Hindlimb muscle (tissue), 1 donor: Measurements from ENCODE around the gene MANSC4. TPM values are rescaled to one million over a fixed set of nuclear protein-coding genes. Genes with fewer than 3 reads are reported as not detected.
"Not testable (repeated sequence)": the region's sequence is repeated elsewhere in the genome, so short reads cannot be mapped to it uniquely, and the experiment has no call there.

Experiments used
- DNase-seq: peaks from one replicate; pipeline ENCODE4 v3.0.0-alpha.2; 2013
- polyA plus RNA-seq: library from polyadenylated mRNA; unstranded; fragments of 120-200 nt; gene quantifications from one replicate; pipeline ENCODE4 v1.2.1, GENCODE V29; 2013; ENCODE audit not compliant: insufficient read length

The MANSC4 gene
- polyA plus RNA-seq, 1 donor = not detected

DNA sequence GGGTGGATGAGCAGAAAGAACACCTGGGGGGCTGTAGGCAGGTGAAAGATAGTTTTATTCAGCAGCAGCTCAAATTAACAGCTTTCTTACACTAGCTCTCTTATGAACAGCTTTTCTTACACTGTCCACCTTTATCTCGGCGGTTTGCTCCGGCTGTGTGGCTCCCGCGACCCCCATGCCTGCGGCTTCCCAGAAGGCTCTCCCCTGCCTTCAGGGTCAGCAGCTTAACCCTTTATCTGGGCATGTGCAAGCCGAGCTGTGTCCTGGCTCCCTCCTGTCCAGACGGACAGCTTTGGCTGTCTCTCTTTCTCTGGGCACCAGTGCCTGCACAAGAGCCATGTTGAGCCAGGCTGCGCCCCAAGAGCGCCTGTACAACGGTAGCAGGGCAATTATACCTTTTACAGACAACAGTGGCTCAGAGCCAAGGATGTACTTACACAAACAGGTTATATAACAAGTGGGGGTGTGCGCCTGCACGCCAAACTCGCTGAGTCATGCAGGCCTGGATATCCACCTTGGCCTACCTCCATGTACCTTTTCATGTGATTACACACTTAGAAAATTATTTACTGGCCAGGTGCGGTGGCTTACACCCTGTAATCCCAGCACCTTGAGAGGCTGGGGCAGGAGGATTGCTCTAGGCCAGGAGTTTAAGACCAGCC is 28.5 kb downstream of the MANSC4 start:
- DNase-seq = no peak

DNA sequence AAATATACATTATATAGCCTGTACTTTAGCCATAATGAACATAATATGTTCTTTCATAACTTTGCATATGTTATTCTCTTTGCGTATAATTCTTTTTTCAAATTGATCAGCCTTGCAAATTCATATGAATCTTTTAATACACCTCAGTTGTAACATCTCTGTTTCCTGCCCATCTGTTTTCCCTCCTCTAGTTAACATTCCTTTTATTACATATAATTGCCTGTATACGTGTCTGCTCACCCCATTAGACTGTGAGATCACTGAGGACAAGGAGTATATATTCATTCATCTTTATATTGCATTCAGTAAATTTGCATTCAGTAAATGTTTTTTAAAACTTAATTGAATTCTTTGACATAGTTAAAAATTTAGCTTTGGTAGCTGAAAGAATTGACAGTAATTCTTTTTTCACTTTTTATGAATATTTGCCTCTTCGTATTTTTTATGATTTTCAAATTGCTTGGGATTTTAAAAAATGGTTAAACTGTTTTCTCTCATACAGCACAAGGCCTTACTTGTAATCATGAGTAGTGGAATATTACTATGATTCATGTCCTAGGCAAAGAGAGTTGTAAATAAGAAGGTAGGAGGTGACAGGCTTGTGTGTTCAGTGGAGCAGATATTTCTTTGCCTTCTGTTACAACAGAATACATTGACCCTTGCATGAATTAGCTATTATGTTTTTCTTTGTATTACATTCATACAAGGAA is 32.8 kb downstream of the MANSC4 start:
- no peak for DNase-seq

DNA sequence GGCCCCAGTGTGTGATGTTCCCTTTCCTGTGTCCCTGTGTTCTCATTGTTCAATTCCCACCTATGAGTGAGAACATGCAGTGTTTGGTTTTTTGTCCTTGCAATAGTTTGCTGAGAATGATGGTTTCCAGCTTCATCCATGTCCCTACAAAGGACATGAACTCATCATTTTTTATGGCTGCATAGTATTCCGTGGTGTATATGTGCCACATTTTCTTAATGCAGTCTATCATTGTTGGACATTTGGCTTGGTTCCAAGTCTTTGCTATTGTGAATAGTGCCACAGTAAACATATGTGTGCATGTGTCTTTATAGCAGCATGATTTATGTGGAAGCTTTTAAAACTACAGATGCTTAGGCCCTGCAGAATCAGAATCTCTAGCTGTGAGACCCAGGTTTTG is 34.3 kb downstream of the MANSC4 start:
- DNase-seq = not testable (repeated sequence)

DNA sequence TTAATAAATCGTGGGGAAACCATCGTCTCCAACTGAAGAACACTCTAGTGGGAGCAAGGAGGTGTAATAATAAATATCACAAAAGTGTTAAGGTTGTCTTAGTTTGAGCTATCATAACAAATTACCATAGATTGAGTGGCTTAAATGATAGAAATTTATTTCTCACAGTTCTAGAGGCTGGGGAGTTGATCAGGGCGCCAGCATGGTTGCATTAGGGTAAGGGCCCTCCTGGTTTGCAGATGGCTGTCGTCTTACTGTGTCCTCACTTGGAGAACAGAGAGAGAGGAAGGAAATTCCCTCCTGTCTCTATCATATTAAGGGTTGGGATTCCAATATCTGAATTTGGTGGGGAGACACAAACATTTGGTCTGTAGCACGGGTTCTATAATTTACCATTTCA is 36.4 kb downstream of the MANSC4 start:
- DNase-seq = no peak

DNA sequence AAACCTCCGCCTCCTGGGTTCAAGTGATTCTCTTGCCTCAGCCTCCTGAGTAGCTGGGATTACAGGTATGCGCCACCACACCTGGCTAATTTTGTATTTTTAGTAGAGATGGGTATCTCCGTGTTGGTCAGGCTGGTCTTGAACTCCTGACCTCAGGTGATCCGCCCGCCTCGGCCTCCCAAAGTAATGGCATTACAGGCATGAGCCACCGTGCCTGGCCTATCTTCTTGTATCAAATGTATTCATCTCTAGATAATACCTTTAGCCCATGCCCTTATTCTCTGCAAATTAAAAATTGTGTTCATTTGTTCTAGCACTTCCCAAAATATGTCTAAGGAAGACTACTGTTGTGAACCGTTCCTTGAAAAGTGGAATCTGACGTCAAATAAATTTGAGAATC is 45.7 kb downstream of the MANSC4 start:
- not testable (repeated sequence) for DNase-seq

DNA sequence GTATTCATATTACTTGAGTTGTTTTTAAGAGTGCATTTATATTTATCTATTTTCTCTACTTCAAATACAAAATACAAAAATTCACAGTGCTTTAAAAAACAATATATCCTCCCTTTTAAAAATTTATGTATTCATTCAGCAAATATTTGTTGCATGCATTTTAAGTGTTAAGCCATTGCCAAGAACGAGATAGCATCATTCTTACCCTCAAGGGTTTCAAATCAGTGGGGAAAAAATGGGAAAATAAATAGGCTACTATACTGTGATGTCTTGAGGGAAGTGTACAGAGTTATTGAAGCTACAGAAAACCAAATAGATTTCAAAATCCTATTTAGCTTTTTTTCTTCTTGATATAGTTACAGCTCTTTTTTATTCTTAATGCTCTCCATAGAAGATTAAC is 46.2 kb downstream of the MANSC4 start:
- no peak for DNase-seq

DNA sequence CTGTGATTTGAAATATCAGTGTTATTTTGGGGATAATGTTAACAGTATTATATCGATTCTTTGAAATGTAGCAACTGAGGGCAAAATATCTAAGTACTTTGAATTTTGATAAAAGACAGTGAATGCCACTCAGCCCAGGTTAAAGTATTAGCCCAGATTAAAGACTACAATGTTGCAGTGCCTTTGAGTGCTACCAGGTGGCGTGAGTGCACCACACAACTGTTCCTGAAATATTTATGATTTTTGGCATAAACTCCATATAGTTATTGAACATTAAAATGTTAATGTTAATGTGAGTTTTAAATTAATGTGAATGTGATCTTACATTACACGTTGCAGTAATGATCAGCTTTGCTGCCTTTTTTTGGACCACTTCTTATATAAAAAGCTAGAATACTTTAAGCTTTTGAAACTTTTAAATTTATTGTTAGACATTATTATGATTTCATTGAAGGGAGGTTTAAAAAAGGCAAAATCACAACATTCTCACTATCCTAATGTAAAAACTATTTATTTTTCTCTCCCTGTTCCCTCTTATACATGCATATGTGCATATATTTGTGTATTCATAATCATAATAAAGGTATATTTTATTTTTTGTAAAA is 46.9 kb downstream of the MANSC4 start:
- DNase-seq = peak; percentile 25

DNA sequence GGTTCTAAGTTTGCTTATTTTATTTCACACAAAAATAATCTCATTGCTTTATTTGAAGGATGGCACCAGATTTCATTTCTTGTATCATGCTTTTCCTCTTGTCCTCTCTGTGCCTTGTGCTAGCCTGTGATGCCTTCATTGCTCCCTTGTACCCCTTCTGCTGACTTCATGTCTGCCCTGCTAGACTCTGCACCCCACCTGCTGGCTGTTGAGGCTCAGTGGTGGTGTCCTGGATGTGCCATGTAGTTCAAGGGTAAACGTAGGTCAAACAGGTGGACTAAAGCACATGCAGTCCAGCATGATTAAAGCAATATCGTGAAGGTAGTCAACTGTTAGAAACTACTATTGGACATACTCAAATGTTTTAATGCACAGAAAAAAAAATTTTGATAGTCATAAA is 47.8 kb downstream of the MANSC4 start:
- DNase-seq = no peak

GRCh38 chr12:27730097-27730588 is 49.9 kb downstream of the MANSC4 start:
- DNase-seq = no peak

DNA sequence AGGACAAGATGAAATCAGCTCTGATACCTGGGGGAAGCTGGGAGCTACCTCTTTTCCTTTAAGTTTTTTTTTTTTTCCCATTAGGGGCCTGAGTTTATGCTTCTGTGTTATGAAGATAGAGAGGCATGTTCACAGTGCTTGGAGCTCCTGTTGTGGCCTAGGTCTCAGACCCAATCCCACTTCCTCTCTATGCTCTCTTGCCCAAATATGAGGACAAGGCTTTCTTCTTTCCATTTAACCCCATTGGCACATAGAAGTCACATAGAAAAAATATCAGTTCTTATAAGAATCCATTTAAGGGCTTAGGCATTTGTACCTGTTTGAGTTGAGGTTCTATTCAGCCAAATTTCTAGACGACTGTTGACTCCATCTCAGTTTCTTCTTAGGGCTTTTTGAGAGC is 56.8 kb downstream of the MANSC4 start:
- no peak for DNase-seq

Other genes starting within 250 kb of the MANSC4 start
- gene REP15, start 83.8 kb downstream of the MANSC4 start, polyA plus RNA-seq = 1.4 TPM
- 45.2 TPM for gene MRPS35, start 69.4 kb downstream of the MANSC4 start, polyA plus RNA-seq
- 13.6 TPM for gene KLHL42, start within 50 bp of the MANSC4 start, polyA plus RNA-seq
- gene PTHLH, start 192.5 kb upstream of the MANSC4 start, polyA plus RNA-seq = 1.2 TPM